PFSK-1 (cell line): ENCODE data around the gene RNF149.

Experiments used
- FOXP2 ChIP-seq: optimal IDR thresholded peaks from 2 replicates; pipeline ENCODE3; 2011; ENCODE audit warnings: borderline replicate concordance, control low read depth, inconsistent platforms; ENCODE audit not compliant: insufficient read depth; ENCODE audit errors: extremely low read length, extremely low read depth
- POLR2AphosphoS5 ChIP-seq: IDR thresholded peaks from 2 replicates; pipeline ENCODE4 v1.6.1; 2012; ENCODE audit warnings: low read depth, mild to moderate bottlenecking, control low read depth, low read length, moderate library complexity
- REST ChIP-seq, 2 experiments: IDR thresholded peaks; 2 replicates each; pipeline versions ENCODE4 v1.6.1 to v1.8.0; 2011 to 2012; ENCODE audit warnings: low read depth in 2 of 2, low read length in 2 of 2, control low read depth in 1 of 2, inconsistent platforms in 1 of 2, mild to moderate bottlenecking in 1 of 2, moderate library complexity in 1 of 2; ENCODE audit not compliant: insufficient read depth in 1 of 2
- SIN3A ChIP-seq: IDR thresholded peaks from 2 replicates; pipeline ENCODE4 v1.6.1; 2012; ENCODE audit warnings: mild to moderate bottlenecking, low read length, moderate library complexity, borderline replicate concordance; ENCODE audit not compliant: insufficient read depth
- TAF1 ChIP-seq: IDR thresholded peaks from 2 replicates; pipeline ENCODE4 v1.6.1; 2012; ENCODE audit warnings: low read length, control low read depth, borderline replicate concordance; ENCODE audit not compliant: insufficient read depth

Gene RNF149

GRCh38 chr2:101253013-101253702, 55.3 kb downstream of the RNF149 start:
- TF ChIP-seq TAF1 (no peak; the same call in 1 of the 2 replicates), SIN3A (no peak), REST (IDR thresholded peaks at IDR 0.05; ENCODE audit: insufficient read depth in 1 of 2, low read depth in 2 of 2, low read length in 2 of 2) (no peak), FOXP2 (no peak), POLR2AphosphoS5 (no peak)

- peak; percentile 82 for TF ChIP-seq POLR2AphosphoS5
- TF ChIP-seq TAF1: peak; percentile 68; the same call in 1 of the 2 replicates
- peak; percentile 91 for TF ChIP-seq FOXP2
- TF ChIP-seq SIN3A: no peak
- peak in 1 of 2 experiments; percentile 59; a peak in 2 of 4 replicates for TF ChIP-seq REST (IDR thresholded peaks at IDR 0.05; ENCODE audit: insufficient read depth in 1 of 2, low read depth in 2 of 2, low read length in 2 of 2)
Observed at GRCh38 chr2:101252408-101253012, 56.0 kb downstream of the RNF149 start, which contains the start of gene CNOT11. Gene CNOT11 (plus strand): TSS chr2:101252886. CDS start chr2:101252965, 79 bp downstream.

GRCh38 chr2:101251844-101252407, 56.6 kb downstream of the RNF149 start:
- no peak for TF ChIP-seq REST (IDR thresholded peaks at IDR 0.05; ENCODE audit: insufficient read depth in 1 of 2, low read depth in 2 of 2, low read length in 2 of 2)
- no peak for TF ChIP-seq SIN3A
- no peak for TF ChIP-seq FOXP2
- TF ChIP-seq TAF1: no peak
- no peak for TF ChIP-seq POLR2AphosphoS5

GRCh38 chr2:101249826-101250225, 58.7 kb downstream of the RNF149 start:
- TF ChIP-seq SIN3A (no peak), POLR2AphosphoS5 (no peak), TAF1 (no peak)

GRCh38 chr2:101241158-101241557, 67.3 kb downstream of the RNF149 start:
- TF ChIP-seq FOXP2 (no peak), TAF1 (no peak), REST (IDR thresholded peaks at IDR 0.05; ENCODE audit: insufficient read depth in 1 of 2, low read depth in 2 of 2, low read length in 2 of 2) (no peak), POLR2AphosphoS5 (no peak), SIN3A (no peak)
